Trophoblast cell (in vitro differentiated cells and primary cell): ENCODE results near the gene R3HCC1L.

Experiments used
- DNase-seq, 2 donors: peaks; one replicate each; pipeline ENCODE4 v3.0.0-alpha.2; 2016
- H2AFZ ChIP-seq: 2 replicates; pipeline ENCODE4 v1.6.1; 2013; ENCODE audit warnings: low read length, moderate library complexity, mild to moderate bottlenecking; ENCODE audit not compliant: insufficient read depth, poor library complexity
- H2AK5ac ChIP-seq: 2 replicates; pipeline ENCODE4 v1.6.1; 2013; ENCODE audit warnings: mild to moderate bottlenecking, low read length
- H2BK120ac ChIP-seq: 2 replicates; pipeline ENCODE4 v1.6.1; 2013; ENCODE audit warnings: low read length, mild to moderate bottlenecking, moderate library complexity; ENCODE audit not compliant: insufficient read depth, poor library complexity
- H2BK12ac ChIP-seq: 2 replicates; pipeline ENCODE4 v1.6.1; 2013; ENCODE audit warnings: mild to moderate bottlenecking, low read length, moderate library complexity
- H2BK5ac ChIP-seq: 2 replicates; pipeline ENCODE4 v1.6.1; 2013; ENCODE audit warnings: low read length, low read depth, moderate library complexity, mild to moderate bottlenecking; ENCODE audit not compliant: poor library complexity
- H3K14ac ChIP-seq: 2 replicates; pipeline ENCODE4 v1.6.1; 2013; ENCODE audit warnings: mild to moderate bottlenecking, low read length
- H3K18ac ChIP-seq: 2 replicates; pipeline ENCODE4 v1.6.1; 2013; ENCODE audit warnings: mild to moderate bottlenecking, low read length
- H3K23ac ChIP-seq: 2 replicates; pipeline ENCODE4 v1.6.1; 2013; ENCODE audit warnings: low read length
- H3K27ac ChIP-seq: 2 replicates; pipeline ENCODE4 v1.5.1; 2013; ENCODE audit warnings: low read depth, mild to moderate bottlenecking, inconsistent platforms, low read length, moderate library complexity
- H3K27me3 ChIP-seq: 2 replicates; pipeline ENCODE4 v1.6.1; 2013; ENCODE audit warnings: inconsistent platforms, mild to moderate bottlenecking, low read length, moderate library complexity; ENCODE audit not compliant: insufficient read depth
- H3K36me3 ChIP-seq, 2 experiments: 1 replicate in 1 of 2; 2 replicates in 1 of 2; pipeline ENCODE4 v1.6.1; 2013; ENCODE audit warnings: low read length in 2 of 2, mild to moderate bottlenecking in 2 of 2, moderate library complexity in 1 of 2; ENCODE audit not compliant: insufficient read depth in 2 of 2, control insufficient read depth in 1 of 2
- H3K4ac ChIP-seq: 2 replicates; pipeline ENCODE4 v1.6.1; 2013; ENCODE audit warnings: low read depth, mild to moderate bottlenecking, low read length, moderate library complexity
- H3K4me1 ChIP-seq, 2 experiments: 1 replicate in 1 of 2; 2 replicates in 1 of 2; pipeline ENCODE4 v1.6.1; 2013; ENCODE audit warnings: low read length in 2 of 2, mild to moderate bottlenecking in 2 of 2, moderate library complexity in 1 of 2; ENCODE audit not compliant: insufficient read depth in 2 of 2, control insufficient read depth in 1 of 2
- H3K4me2 ChIP-seq: 2 replicates; pipeline ENCODE4 v1.6.1; 2013; ENCODE audit warnings: inconsistent platforms, mild to moderate bottlenecking, low read length, moderate library complexity
- H3K4me3 ChIP-seq: 2 replicates; pipeline ENCODE4 v1.5.1; 2013; ENCODE audit warnings: mild to moderate bottlenecking, low read depth, low read length, inconsistent platforms
- H3K79me1 ChIP-seq: one replicate; pipeline ENCODE4 v1.6.1; 2013; ENCODE audit warnings: low read length
- H3K79me2 ChIP-seq: 2 replicates; pipeline ENCODE4 v1.6.1; 2013; ENCODE audit warnings: low read length, mild to moderate bottlenecking; ENCODE audit not compliant: control insufficient read depth, insufficient read depth, poor library complexity
- H3K9ac ChIP-seq: 2 replicates; pipeline ENCODE4 v1.6.1; 2013; ENCODE audit warnings: mild to moderate bottlenecking, low read length
- H3K9me3 ChIP-seq: 2 replicates; pipeline ENCODE4 v1.6.1; 2013; ENCODE audit warnings: low read depth, mild to moderate bottlenecking, control low read depth, inconsistent platforms, low read length; ENCODE audit not compliant: insufficient read depth
- H4K12ac ChIP-seq: 2 replicates; pipeline ENCODE4 v1.6.1; 2013; ENCODE audit warnings: low read depth, mild to moderate bottlenecking, low read length, moderate library complexity
- H4K8ac ChIP-seq: 2 replicates; pipeline ENCODE4 v1.6.1; 2013; ENCODE audit warnings: low read depth, mild to moderate bottlenecking, low read length, moderate library complexity
- H4K91ac ChIP-seq: one replicate; pipeline ENCODE4 v1.6.1; 2013; ENCODE audit warnings: low read depth, mild to moderate bottlenecking, low read length, moderate library complexity
- WGBS: extraction: QIAGEN DNeasy Blood & Tissue Kit; methylation state at CpG from one replicate; pipeline ENCODE4 v1.1.7; 2013; ENCODE audit warnings: missing lambda C conversion rate; ENCODE audit not compliant: insufficient read length, insufficient coverage; ENCODE audit errors: extremely low coverage; 5-methylcytosine and 5-hydroxymethylcytosine counted together

The R3HCC1L gene

GRCh38 chr10:98170249-98171117, 36.0 kb downstream of the R3HCC1L start:
- Histone ChIP-seq H4K12ac (no peak overlapping the region), H3K14ac (no peak overlapping the region), H3K79me1 (no peaks in the 10 kb centered on the region), H3K27ac (no peak overlapping the region), H3K4ac (no peak overlapping the region), H3K9ac (no peak overlapping the region), H2BK12ac (no peak overlapping the region), H3K4me2 (no peak overlapping the region), H2AK5ac (no peak overlapping the region), H2BK5ac (no peak overlapping the region), H3K27me3 (no peaks in the 10 kb centered on the region), H3K23ac (no peak overlapping the region), H3K9me3 (no peaks in the 10 kb centered on the region), H3K79me2 (no peaks in the 10 kb centered on the region), H2AFZ (no peak overlapping the region), H2BK120ac (no peak overlapping the region), H3K36me3 (peaks cover 4 to 6% of the 10 kb centered on the region in 2 experiments), H4K91ac (no peak overlapping the region), H3K4me3 (no peak overlapping the region), H3K18ac (no peak overlapping the region), H3K4me1 (no peaks in the 10 kb centered on the region), H4K8ac (no peak overlapping the region)
- DNase-seq, result peak; percentile 67 to 88
- no CpG with 5 or more reads among the region's 3 CpGs for WGBS

- Histone ChIP-seq H4K12ac (no peak overlapping the region), H2BK120ac (no peak overlapping the region), H3K4me2 (no peak overlapping the region), H2AK5ac (no peak overlapping the region), H3K4ac (no peak overlapping the region), H2BK12ac (no peak overlapping the region), H3K4me1 (no peaks in the 10 kb centered on the region), H3K79me2 (no peaks in the 10 kb centered on the region), H3K18ac (no peak overlapping the region), H4K91ac (no peak overlapping the region), H3K27ac (no peak overlapping the region), H3K4me3 (no peak overlapping the region), H3K27me3 (no peaks in the 10 kb centered on the region), H3K9ac (no peak overlapping the region), H4K8ac (no peak overlapping the region), H2BK5ac (no peak overlapping the region), H3K14ac (no peak overlapping the region), H2AFZ (no peak overlapping the region), H3K9me3 (no peaks in the 10 kb centered on the region), H3K79me1 (no peaks in the 10 kb centered on the region), H3K36me3 (peaks cover 0 to 2% of the 10 kb centered on the region in 2 experiments), H3K23ac (no peak overlapping the region)
- peak; percentile 53 to 80 for DNase-seq
- WGBS, result no CpG with 5 or more reads among the region's 4 CpGs
Measured at GRCh38 chr10:98172073-98172472, 37.6 kb downstream of the R3HCC1L start.

GRCh38 chr10:98172495-98172894, 38.0 kb downstream of the R3HCC1L start:
- Histone ChIP-seq H4K91ac (no peak overlapping the region), H3K4me1 (no peaks in the 10 kb centered on the region), H3K9ac (no peak overlapping the region), H3K4me2 (no peak overlapping the region), H3K14ac (no peak overlapping the region), H3K4me3 (no peak overlapping the region), H3K36me3 (peaks cover 0 to 2% of the 10 kb centered on the region in 2 experiments), H2AFZ (no peak overlapping the region), H3K79me1 (no peaks in the 10 kb centered on the region), H2BK120ac (no peak overlapping the region), H4K12ac (no peak overlapping the region), H2BK5ac (no peak overlapping the region), H3K18ac (no peak overlapping the region), H3K9me3 (no peaks in the 10 kb centered on the region), H3K27me3 (no peaks in the 10 kb centered on the region), H3K79me2 (no peaks in the 10 kb centered on the region), H2BK12ac (no peak overlapping the region), H3K27ac (no peak overlapping the region), H3K4ac (no peak overlapping the region), H2AK5ac (no peak overlapping the region), H3K23ac (no peak overlapping the region), H4K8ac (no peak overlapping the region)
- DNase-seq, result no peak
- WGBS, result no CpG with 5 or more reads among the region's 5 CpGs

DNA sequence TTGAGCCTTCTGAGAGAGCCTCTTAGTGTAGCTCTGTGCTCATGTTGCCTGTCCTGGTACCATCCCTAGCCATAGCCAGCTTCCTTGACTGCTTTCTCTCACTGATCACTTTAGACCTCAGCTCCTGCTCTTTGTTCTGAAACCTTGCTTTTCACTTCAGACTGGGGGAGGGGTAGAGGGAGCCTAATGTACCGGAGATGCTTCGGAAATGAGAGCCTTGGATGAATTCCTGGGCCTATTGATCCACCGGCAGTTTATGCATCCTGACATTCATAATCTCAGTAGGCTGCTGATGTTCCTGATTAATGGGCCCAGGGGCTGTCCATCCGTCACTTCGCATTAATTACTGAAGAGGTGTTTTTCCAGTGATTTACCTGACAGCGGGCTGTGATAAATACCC, 38.8 kb downstream of the R3HCC1L start:
- H3K79me2 ChIP-seq, result no peaks in the 10 kb centered on the region
- H3K23ac ChIP-seq, result no peak overlapping the region
- H3K9ac ChIP-seq, result no peak overlapping the region
- no peak for DNase-seq
- H3K27me3 ChIP-seq, result no peaks in the 10 kb centered on the region
- H3K79me1 ChIP-seq, result no peaks in the 10 kb centered on the region
- H3K18ac ChIP-seq, result no peak overlapping the region
- H3K9me3 ChIP-seq, result no peaks in the 10 kb centered on the region
- H2AFZ ChIP-seq, result no peak overlapping the region
- no peak overlapping the region for H3K4me3 ChIP-seq
- no peak overlapping the region for H2BK5ac ChIP-seq
- H2BK120ac ChIP-seq, result no peak overlapping the region
- no peak overlapping the region for H2BK12ac ChIP-seq
- no peak overlapping the region for H4K12ac ChIP-seq
- no CpG with 5 or more reads among the region's 6 CpGs for WGBS
- no peak overlapping the region for H3K4ac ChIP-seq
- H3K4me1 ChIP-seq, result no peaks in the 10 kb centered on the region
- no peak overlapping the region for H4K8ac ChIP-seq
- H3K36me3 ChIP-seq, result no peaks in the 10 kb centered on the region
- no peak overlapping the region for H3K4me2 ChIP-seq
- no peak overlapping the region for H4K91ac ChIP-seq
- no peak overlapping the region for H3K14ac ChIP-seq
- H2AK5ac ChIP-seq, result no peak overlapping the region
- H3K27ac ChIP-seq, result no peak overlapping the region
